Upper lobe of left lung (tissue), 6 donors: ENCODE results near the gene IFT22. TPM values are rescaled to one million over a fixed set of nuclear protein-coding genes. Genes with fewer than 3 reads are reported as not detected.

ENCODE experiments used
- ATAC-seq, 2 donors: fragments of 200-7000 bp; cut with Tn5 transposase; one replicate each; pipeline ENCODE4 v1.9.1; 2022; ENCODE audit warnings: mild to moderate bottlenecking in 2 of 2, moderate library complexity in 2 of 2; ENCODE audit not compliant: low FRiP score in 2 of 2
- DNase-seq, 2 donors: peaks; one replicate each; pipeline ENCODE4 v3.0.0-alpha.2; 2019 to 2020
- H3K27ac ChIP-seq, 4 donors: fragments of 200-600 bp; sonication (generic); one replicate each; pipeline ENCODE4 v1.5.1; 2016 to 2019
- H3K27me3 ChIP-seq, 4 donors: fragments of 200-600 bp; sonication (generic); one replicate each; pipeline ENCODE4 v1.5.1; 2017 to 2019
- H3K36me3 ChIP-seq, 4 donors: fragments of 200-600 bp; sonication (generic); one replicate each; pipeline ENCODE4 v1.5.1; 2016 to 2019
- H3K4me1 ChIP-seq, 4 donors: fragments of 200-600 bp; sonication (generic); one replicate each; pipeline ENCODE4 v1.5.1; 2018 to 2019
- H3K4me3 ChIP-seq, 4 donors: fragments of 200-600 bp; sonication (generic); one replicate each; pipeline ENCODE4 v1.5.1; 2017 to 2019; ENCODE audit warnings: mild to moderate bottlenecking in 2 of 4, moderate library complexity in 1 of 4
- H3K9me3 ChIP-seq, 4 donors: fragments of 200-600 bp; sonication (generic); one replicate each; pipeline ENCODE4 v1.5.1; 2018 to 2019
- EP300 ChIP-seq, 4 donors: sonication (generic); formaldehyde crosslinking; IDR thresholded peaks; one replicate each; pipeline ENCODE4 v1.5.1; 2017; ENCODE audit warnings: antibody characterized with exemption in 4 of 4, control low read depth in 2 of 4
- POLR2A ChIP-seq, 4 donors: fragments of 450-650 bp; IDR thresholded peaks; one replicate each; pipeline ENCODE4 v1.5.1; 2016 to 2017; ENCODE audit warnings: antibody characterized with exemption in 4 of 4, mild to moderate bottlenecking in 2 of 4
- POLR2AphosphoS5 ChIP-seq, 2 donors: sonication (generic); formaldehyde crosslinking; IDR thresholded peaks; one replicate each; pipeline ENCODE4 v1.5.1; 2017; ENCODE audit warnings: antibody characterized with exemption in 2 of 2
- WGBS, 2 donors: methylation state at CpG; one replicate each; pipeline ENCODE4 v1.1.5; 2017 to 2018; 5-methylcytosine and 5-hydroxymethylcytosine counted together
- total RNA-seq, 6 donors: library from RNA; depleted of rRNA in 4 of 6; stranded (reverse); fragments of >200 nt in 4 of 6; gene quantifications; one replicate each; pipeline versions ENCODE4 v1.1.0 to v1.2.1, GENCODE V29; 2016 to 2021
- TF ChIP-seq, protein P1 (sequence below), 6 experiments: fragments of 450-650 bp in 4 of 6; fragments of 200-600 bp in 2 of 6; sonication (generic) in 2 of 6; IDR thresholded peaks; one replicate each; pipeline ENCODE4 v1.5.1; 2016 to 2019; ENCODE audit warnings: antibody characterized with exemption in 6 of 6
- donor health status: DM: no; HTN: no; CAD: no; lungs with moderate emphysema.
- donor health status: DM: no; HTN: yes; CAD: no; lungs with severe emphysema.

IFT22 gene
- 10 to 100 TPM in 4 of 6 donors, 1 to 10 TPM in 2; 7.3 to 30.5 (median 17.3) TPM for total RNA-seq

- Histone ChIP-seq H3K36me3 (peaks cover 0 to 17% (median 4%) of the 10 kb centered on the region in 4 donors), H3K27me3 (no peaks in the 10 kb centered on the region), H3K4me3 (peak within 1 kb of the TSS; percentile 69 to 97 (median 77)), H3K4me1 (peaks cover 9 to 16% (median 11%) of the 10 kb centered on the region in 4 donors), H3K27ac (peak within 1 kb of the TSS; percentile 68 to 85 (median 72)), H3K9me3 (no peaks in the 10 kb centered on the region)
- 4 to 5% methylated on average over 16 to 22 of the region's 69 CpGs for WGBS, 2 donors
- ATAC-seq (peak; percentile 95 to 99), DNase-seq (peak; percentile 95 to 97)
- TF ChIP-seq POLR2AphosphoS5 (IDR thresholded peaks at IDR 0.05) = peak; percentile 35 to 45
- TF ChIP-seq, protein P1, sequence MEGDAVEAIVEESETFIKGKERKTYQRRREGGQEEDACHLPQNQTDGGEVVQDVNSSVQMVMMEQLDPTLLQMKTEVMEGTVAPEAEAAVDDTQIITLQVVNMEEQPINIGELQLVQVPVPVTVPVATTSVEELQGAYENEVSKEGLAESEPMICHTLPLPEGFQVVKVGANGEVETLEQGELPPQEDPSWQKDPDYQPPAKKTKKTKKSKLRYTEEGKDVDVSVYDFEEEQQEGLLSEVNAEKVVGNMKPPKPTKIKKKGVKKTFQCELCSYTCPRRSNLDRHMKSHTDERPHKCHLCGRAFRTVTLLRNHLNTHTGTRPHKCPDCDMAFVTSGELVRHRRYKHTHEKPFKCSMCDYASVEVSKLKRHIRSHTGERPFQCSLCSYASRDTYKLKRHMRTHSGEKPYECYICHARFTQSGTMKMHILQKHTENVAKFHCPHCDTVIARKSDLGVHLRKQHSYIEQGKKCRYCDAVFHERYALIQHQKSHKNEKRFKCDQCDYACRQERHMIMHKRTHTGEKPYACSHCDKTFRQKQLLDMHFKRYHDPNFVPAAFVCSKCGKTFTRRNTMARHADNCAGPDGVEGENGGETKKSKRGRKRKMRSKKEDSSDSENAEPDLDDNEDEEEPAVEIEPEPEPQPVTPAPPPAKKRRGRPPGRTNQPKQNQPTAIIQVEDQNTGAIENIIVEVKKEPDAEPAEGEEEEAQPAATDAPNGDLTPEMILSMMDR (IDR thresholded peaks at IDR 0.05) = peak in 2 of 6 experiments; percentile 5 to 14
- TF ChIP-seq EP300 (IDR thresholded peaks at IDR 0.05) = no peak
- TF ChIP-seq POLR2A (IDR thresholded peaks at IDR 0.05) = peak in 1 of 4 donors; percentile 61
These were observed at the start of gene IFT22 for GRCh38 chr7:101321491-101322401. Gene IFT22, minus strand, starts transcription at chr7:101321812. Its CDS starts 103 bp downstream, at chr7:101321709.

DNA sequence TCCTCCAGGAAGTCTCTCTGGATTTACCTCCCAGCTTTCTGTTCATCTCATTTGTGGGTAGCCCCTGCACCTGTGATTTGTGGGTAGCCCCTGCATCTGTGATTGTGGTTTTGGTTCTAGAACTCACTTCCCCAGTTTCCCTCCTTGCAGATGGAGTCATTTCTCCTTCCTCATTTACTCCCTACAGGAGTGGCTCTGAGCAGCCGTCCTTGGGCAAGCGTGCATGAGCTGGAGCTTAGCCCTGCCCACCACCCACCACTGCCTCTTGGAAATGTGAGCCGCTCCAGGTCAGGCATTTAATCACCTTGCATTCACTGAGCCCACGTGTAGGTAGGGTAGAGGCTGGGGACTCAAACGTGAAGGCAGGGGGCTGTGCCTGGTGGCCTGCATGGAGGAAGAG is 49.2 kb upstream of the IFT22 start:
- H3K36me3 ChIP-seq = no peaks in the 10 kb centered on the region
- DNase-seq (no peak), ATAC-seq (no peak)
- TF ChIP-seq, protein P1 (IDR thresholded peaks at IDR 0.05) = no peak
- TF ChIP-seq POLR2A (IDR thresholded peaks at IDR 0.05) (no peak), POLR2AphosphoS5 (IDR thresholded peaks at IDR 0.05) (no peak), EP300 (IDR thresholded peaks at IDR 0.05) (no peak)
- H3K4me3 ChIP-seq = no peak overlapping the region
- H3K9me3 ChIP-seq = no peaks in the 10 kb centered on the region
- WGBS, 2 donors = 29 to 61% methylated on average over 5 of the region's 5 CpGs
- H3K27me3 ChIP-seq = no peaks in the 10 kb centered on the region
- no peak overlapping the region for H3K27ac ChIP-seq
- peaks cover 0 to 14% (median 4%) of the 10 kb centered on the region in 4 donors for H3K4me1 ChIP-seq

GRCh38 chr7:101368422-101369165 is 47.0 kb upstream of the IFT22 start:
- ATAC-seq (no peak), DNase-seq (no peak)
- Histone ChIP-seq H3K36me3 (no peaks in the 10 kb centered on the region), H3K9me3 (no peaks in the 10 kb centered on the region), H3K27ac (no peak overlapping the region), H3K27me3 (peaks cover 0 to 4% (median 0%) of the 10 kb centered on the region in 4 donors), H3K4me3 (no peak overlapping the region), H3K4me1 (peaks cover 3 to 9% (median 7%) of the 10 kb centered on the region in 4 donors)
- 68 to 87% methylated on average over 8 of the region's 8 CpGs for WGBS, 2 donors
- TF ChIP-seq, protein P1 (IDR thresholded peaks at IDR 0.05) = no peak
- TF ChIP-seq POLR2AphosphoS5 (IDR thresholded peaks at IDR 0.05) (no peak), POLR2A (IDR thresholded peaks at IDR 0.05) (no peak), EP300 (IDR thresholded peaks at IDR 0.05) (no peak)

GRCh38 chr7:101367676-101368075 is 46.1 kb upstream of the IFT22 start:
- Histone ChIP-seq H3K36me3 (no peaks in the 10 kb centered on the region), H3K4me1 (peaks cover 11 to 17% (median 15%) of the 10 kb centered on the region in 4 donors), H3K27me3 (peaks cover 0 to 13% (median 7%) of the 10 kb centered on the region in 4 donors), H3K27ac (no peak overlapping the region), H3K4me3 (no peak overlapping the region), H3K9me3 (no peaks in the 10 kb centered on the region)
- DNase-seq = no peak
- TF ChIP-seq POLR2AphosphoS5 (IDR thresholded peaks at IDR 0.05) = no peak
- ATAC-seq = no peak
- 47 to 81% methylated on average over 1 of the region's 1 CpG for WGBS, 2 donors

- peaks cover 13 to 21% (median 18%) of the 10 kb centered on the region in 4 donors for H3K4me1 ChIP-seq
- no peak overlapping the region for H3K4me3 ChIP-seq
- no peak for DNase-seq
- H3K9me3 ChIP-seq = no peaks in the 10 kb centered on the region
- H3K27ac ChIP-seq = no peak overlapping the region
- TF ChIP-seq, protein P1 (IDR thresholded peaks at IDR 0.05) = no peak
- TF ChIP-seq POLR2AphosphoS5 (IDR thresholded peaks at IDR 0.05) (no peak), POLR2A (IDR thresholded peaks at IDR 0.05) (no peak), EP300 (IDR thresholded peaks at IDR 0.05) (no peak)
- ATAC-seq = no peak
- no peaks in the 10 kb centered on the region for H3K36me3 ChIP-seq
- H3K27me3 ChIP-seq = peaks cover 0 to 17% (median 11%) of the 10 kb centered on the region in 4 donors
- WGBS, 2 donors = 78 to 90% methylated on average over 1 to 2 of the region's 2 CpGs
These were observed 44.3 kb upstream of the IFT22 start for GRCh38 chr7:101365956-101366355.
